Eye (tissue), 1 donor: ENCODE measurements around the gene OLIG1.

Experiments
- DNase-seq: peaks from one replicate; pipeline ENCODE4 v3.0.0-alpha.2; 2015

Gene OLIG1

DNA sequence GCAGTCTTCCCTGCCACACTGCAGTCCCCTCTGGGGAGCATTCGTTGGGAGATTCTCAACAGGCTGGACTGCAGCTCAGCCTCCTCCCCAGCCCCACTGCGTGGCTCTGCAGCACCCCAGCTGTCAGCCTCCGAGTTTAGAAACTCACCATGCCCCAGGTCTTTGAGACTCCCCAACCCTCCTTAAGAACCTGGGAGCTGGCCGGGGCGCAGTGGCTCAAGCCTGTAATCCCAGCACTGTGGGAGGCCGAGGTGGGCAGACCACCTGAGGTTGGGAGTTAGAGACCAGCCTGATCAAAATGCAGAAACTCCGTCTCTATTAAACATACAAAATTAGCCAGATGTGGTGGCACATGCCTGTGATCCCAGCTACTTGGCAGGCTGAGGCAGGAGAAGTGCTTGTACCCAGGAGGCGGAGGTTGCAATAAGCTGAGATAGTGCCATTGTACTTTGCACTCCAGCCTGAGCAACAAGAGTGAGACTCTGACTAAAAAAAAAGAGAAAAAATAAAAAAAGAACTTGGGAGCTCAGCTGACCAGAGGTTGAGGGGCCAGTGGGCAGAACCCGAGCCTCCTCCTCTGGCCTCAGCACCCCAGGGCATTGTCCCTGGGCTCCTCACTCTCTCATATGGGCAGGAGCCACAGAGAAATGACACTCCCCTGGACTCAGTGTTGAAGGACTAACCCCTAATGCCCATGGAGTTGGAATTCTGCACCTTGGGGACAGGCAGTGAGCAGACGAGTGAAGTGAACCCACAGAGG, 38.6 kb upstream of the OLIG1 start:
- peak; percentile 4 for DNase-seq

DNA sequence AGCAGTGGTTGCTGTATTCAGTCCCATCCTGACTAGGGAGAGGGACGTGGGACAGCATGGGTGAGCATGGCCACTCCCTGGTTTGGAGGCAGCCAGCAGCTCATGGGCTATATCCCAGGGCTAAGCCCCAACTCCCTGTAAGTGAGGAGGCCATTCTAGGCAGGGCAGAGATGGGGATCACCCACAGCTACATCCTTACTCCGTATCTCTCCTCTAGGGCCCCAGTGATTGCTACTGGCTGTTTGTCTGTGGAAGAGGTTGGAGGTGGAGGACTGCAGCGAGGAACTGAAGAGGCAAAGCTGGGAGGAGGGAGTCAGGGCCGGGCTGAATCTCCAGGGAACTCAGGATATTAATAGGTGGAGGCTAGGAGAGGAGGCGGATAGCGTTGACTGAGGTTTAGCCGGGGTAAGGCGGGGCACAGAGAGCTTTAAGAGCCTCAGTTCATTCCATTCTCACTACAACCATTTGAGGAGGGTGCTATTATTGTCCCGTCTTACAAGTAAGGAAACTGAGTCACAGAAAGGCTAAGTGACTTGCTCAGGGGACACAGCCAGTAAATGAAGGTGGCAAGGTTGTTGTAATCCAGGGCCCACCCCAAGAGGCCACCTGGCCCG, 37.4 kb upstream of the OLIG1 start:
- peak; percentile 17 for DNase-seq

DNA sequence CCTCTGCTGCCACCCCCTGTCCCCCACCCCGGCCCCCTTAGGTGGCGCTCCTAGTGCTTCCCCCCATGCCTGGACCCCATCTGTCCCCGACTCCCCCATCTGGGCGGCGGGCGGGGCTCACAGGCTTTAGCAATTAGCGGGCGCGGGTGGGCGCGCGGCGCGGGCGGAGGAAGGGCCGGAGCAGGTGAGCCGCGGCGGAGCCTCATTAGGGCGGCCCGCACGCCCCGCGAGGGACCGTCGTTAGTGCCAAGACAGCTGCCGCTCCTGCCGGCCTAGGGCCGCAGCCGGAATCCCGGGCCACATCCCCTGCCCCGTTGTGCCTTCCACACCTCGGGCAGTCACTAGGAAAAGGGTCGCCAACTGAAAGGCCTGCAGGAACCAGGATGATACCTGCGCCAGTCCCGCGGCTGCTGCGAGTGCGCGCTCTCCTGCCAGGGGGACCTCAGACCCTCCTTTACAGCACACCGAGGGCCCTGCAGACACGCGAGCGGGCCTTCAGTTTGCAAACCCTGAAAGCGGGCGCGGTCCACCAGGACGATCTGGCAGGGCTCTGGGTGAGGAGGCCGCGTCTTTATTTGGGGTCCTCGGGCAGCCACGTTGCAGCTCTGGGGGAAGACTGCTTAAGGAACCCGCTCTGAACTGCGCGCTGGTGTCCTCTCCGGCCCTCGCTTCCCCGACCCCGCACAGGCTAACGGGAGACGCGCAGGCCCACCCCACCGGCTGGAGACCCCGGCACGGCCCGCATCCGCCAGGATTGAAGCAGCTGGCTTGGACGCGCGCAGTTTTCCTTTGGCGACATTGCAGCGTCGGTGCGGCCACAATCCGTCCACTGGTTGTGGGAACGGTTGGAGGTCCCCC, 36.6 kb upstream of the OLIG1 start:
- peak; percentile 56 for DNase-seq

DNA sequence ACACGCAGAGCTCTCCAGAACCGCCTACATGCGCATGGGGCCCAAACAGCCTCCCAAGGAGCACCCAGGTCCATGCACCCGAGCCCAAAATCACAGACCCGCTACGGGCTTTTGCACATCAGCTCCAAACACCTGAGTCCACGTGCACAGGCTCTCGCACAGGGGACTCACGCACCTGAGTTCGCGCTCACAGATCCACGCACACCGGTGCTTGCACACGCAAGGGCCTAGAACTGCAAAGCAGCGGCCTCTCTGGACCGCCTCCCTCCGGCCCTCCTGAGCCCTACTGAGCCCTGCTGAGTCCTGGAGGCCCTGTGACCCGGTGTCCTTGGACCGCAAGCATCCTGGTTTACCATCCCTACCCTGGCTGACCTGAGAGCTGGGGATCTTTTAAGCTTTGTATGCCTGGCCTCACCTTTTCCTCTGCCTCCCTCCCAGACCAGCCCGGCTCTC, 36.0 kb upstream of the OLIG1 start:
- DNase-seq = no peak

DNA sequence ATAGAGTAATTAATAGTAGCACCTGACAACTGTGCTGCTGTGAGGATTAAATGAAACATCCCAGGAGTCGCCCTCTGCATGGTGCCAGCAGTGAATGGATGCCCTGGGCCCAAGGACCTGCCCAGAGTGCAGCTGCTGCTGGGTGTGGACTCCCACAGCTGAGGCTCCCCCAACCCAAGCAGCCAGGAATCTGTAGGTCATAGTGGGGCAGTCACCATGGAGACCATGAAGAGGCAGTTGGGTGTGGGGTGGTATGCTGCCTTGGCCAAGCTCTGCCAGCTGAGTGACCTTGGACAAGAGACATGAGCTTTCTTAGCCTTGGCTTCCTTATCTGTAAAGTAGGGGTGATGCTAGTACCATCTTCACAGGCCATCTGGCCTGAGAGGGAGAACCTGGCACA, 34.8 kb upstream of the OLIG1 start:
- no peak for DNase-seq

DNA sequence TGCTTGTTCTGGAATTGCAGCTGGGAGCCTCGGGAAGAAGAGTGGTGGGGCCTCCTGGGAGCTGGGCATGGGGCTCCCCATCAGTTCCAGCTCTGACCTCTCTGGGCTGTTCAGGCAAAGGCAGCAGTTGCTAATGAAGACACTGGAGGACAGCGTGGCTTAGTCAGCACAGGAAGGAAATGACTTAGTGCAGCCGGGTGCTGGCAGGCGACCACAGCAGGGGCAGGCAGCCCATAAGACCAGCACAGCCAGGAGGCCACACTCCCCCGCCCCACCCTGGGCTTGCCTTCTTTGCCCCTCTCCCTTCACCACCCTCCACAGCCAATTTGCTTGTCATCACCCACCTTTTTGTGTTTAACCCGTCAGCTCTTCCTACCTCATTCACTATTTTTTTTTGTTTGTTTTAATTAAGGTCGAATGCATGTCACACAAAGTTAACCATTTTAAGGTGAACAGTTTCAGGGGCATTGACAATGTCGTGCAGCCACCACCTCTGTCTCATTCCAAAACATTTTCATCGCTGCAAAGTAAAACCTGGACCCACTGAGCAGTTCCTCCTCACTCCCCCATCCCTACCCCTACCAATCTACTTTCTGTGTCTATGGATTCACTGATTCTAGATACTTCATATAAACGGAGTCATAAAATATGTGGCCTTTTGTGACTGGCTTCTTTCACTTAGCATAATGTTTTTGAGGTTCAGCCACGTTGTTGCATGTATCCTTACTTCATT, 33.3 kb upstream of the OLIG1 start:
- peak; percentile 15 for DNase-seq

DNA sequence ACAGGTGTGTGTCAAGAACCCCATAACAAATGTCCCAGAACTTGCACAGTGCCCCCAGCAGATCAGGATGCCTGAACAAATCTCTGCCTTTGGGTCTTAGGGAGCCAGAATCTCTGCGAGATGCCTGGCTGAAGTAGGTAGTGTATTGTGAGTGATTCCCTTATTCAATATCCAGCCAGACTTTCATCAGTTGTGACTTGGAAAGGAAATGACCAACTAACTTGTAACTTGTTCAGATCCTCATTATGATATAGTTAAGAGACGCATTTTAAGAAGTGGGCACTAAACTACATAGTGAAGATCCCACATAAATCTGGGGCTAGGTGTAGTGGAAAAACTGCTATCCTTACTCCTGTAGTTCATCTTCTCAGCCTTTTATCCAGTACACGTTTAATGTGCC, 32.4 kb upstream of the OLIG1 start:
- no peak for DNase-seq

DNA sequence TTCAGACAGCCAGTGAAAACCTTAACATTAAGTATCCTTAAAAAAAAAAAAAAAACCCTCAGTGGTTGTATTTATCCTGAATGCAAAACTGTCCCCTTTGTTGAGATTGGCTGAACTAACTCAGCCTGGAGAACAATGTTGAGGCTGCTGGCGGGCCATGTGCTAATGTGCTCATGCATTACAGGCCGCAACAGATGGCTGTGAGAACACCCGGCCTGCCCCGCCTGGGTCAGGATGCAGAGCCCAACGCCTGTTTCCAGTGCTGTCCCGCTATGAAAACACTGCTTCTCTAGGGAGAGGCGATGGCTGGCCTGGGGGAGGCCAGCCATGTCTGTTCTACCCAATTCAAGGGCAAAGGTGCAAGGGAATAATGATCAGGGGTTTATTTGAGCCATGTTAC, 30.4 kb upstream of the OLIG1 start:
- peak; percentile 71 for DNase-seq

DNA sequence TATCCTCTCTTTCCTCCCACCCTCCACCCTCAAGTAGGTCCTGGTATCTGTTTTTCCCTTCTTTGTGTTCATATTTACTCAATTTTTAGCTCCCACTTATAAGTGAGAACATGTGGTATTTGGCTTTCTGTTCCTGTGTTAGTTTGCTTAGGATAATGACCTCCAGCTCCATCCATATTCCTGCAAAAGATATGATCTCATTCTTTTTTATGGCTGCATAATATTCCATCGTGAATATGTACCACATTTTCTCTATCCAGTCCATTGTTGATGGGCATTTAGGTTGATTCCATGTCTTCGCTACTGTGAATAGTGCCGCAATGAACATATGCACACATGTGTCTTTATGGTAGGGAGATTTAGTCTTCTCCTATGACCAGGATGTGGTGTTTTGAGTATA, 29.7 kb upstream of the OLIG1 start:
- DNase-seq = no peak

DNA sequence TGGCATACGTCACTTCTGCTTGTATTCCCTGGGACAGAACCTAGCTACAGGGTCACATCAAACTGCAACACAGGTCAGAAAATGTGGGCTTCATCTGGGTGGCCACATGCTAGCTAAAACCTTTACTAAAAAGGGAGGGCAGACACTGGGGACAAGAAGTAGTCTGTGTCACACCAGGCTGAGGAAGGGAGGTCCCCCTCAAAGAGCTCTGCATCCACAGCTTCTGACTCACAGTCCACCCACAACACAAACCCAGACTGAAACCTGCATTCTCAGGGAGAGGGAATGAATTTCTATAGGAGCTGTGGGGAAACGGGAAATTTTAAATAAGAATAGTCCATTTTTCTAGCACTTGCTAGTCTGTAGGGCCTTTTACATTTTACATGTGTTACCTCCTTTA, 28.0 kb upstream of the OLIG1 start:
- no peak for DNase-seq

DNA sequence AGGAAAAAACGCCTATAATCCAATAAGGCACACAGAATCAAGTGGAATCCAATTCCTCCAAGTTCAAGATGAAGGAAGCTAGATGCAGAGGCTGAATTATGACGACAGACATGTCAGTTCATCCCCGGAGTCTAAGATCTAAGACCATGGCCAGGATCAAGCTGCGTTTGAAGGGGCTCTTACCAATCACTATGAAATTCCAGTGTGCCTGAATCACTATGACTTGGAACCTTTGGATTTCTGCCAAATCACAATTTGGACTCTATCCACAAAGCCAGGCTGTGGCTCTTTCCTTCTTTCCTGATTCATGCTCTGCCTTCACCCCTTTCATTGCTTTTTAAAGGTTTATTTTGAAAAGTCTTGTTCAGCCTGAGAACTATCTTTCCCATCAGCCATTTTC, 27.1 kb upstream of the OLIG1 start:
- DNase-seq = no peak

DNA sequence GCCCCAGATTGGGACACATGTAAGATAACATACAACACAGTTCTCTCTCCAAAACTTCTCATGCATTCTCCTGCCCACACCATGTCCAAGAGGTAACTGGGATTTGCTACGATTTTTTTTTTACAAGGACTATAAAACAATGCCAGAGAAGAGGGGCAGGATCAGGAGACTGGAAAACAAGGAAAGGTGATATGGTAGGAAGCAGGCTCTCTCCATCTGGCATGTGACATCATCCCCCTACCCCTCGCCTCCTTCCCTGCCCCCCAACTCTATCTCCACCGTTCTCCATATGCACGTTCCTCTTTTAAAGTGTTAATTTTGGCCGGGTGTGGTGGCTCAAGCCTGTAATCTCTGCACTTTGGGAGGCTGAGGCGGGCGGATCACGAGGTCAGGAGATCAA, 23.5 kb upstream of the OLIG1 start:
- no peak for DNase-seq

DNA sequence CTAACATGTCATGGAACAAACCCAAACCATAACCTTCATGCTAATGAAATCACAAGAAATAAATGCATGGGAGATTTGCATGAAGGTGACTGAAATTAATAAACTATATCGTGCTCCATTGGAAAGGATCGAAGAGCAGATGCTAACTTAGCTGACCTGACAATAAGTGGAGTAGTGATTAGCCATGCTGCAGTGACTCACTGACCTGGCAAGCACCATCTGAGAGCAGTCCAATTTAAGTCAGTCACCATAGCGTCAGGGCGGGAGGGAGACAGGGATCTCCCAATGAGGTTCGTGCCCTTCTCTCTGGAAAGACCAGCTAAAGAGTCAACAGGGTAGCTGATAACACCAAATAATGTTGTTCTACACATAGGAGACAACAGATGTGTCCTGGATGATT, 22.7 kb upstream of the OLIG1 start:
- no peak for DNase-seq

DNA sequence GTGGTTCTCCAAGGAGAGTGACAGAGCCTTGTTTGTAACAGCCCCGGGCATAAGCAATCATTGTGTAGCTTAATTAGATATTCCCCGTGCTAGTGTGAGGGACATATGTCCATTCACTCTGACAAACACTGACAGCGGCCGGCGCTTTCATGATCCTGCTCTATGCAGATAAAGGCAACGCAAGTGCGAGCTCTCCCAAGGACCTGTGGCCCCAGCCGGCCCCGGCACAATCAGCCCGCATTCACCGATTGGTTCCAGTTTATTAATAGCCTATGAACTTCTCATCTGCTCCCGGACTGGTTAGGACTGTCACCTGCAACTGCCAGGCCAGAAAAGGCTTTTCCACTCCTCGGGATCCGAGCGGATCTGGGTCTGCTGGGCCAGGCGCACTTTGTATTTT, 18.0 kb upstream of the OLIG1 start:
- no peak for DNase-seq

DNA sequence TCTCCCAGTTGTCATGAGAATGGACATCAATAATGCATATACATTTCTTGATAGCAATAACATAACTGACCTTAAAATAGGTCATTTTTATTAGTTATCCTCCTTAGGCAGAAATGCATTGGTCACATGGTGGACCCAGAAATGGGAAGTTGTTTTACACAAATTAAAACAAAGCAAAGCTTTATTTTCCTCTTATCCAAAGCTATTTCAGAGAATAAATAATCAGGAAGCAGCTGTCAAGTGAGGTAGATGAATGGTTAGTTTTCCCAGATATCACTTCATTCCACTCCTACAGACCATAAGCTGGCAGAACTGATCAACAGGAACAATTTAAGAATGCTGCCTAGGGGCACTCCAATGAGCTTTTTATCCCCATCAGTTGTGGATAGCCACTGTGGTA, 16.0 kb upstream of the OLIG1 start:
- no peak for DNase-seq

DNA sequence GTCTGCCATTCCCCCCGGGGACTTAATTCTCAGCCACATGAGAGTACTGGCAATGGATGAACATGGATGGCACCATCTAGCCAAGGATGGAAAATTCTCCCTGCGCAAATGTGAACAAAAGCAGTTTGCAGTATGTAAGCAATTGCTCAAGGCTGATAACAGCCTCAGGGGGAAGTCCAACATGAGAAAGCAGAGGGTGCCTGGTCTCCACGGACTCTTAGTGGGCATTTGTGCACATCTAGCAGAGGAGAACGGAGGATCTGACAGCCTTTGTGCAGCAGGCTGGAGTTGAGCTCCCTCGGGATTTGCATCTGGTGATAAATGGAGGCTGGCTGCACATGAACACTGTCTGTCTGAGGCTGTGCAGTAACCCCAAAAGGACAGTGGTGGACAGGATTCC, 13.9 kb upstream of the OLIG1 start:
- no peak for DNase-seq

DNA sequence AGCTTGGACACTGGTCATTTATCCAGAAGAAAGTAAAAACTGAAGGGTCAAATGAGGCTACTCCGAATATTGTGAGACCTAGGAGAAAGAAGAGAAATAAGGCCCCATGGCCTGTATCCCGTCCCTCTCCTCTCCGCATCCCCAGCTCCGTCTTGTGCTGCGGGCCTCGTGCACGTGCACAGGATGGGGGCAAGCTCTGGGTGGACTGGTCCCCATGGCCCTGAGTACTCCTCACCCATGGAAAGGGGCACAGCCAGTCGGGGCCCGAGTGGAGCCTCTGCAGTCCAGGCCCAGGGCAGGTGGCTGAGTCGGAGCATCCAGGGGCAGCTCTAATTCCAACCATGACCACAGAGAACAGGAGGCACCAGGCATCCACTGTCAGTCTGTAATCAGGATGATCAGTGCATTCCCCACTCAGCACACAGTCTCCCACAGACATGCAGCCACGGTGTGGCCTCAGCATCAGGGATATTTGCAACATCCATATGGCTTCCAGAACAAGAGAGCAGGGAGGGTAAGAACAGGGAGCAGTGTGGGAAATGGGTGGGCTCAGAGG, 12.5 kb upstream of the OLIG1 start:
- DNase-seq = no peak

DNA sequence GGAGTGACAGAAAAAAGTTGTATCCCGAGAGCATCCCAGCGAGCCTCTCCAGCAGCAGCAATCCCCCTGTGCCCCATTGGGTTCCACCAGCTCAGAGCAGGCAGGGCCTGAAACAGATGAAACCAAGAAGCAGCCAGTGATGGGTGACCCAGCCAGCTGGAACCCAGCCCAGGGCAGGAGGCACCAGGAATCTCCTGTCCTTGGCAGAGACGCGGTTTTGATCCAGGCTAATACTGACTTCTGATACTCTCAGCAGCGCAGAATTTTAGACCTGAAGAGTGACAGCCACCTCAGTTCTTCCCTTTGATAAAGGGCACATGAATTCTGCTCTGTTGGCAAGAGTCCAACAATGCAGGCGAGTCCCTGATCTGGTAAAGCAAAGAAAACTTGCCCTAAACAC, 11.4 kb upstream of the OLIG1 start:
- DNase-seq = no peak

DNA sequence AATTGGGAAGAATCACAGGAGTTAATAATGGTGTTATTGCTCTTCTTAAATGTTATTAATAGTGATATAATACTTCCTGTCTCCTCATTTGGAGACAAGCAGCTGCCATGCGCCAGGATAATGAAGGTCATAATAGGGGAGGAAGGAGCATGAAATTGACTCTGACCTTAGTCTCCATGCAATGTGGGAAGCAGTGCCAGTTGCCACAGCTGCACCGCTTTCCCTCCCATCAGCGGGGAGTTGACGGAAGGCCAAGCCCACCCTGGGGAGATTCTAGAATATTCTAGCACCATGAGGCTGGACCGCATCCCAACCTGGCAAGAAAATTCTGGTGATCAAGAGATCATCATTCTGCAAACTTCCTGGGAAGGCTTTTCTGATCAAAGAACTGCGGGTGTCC, 11.0 kb upstream of the OLIG1 start:
- no peak for DNase-seq

DNA sequence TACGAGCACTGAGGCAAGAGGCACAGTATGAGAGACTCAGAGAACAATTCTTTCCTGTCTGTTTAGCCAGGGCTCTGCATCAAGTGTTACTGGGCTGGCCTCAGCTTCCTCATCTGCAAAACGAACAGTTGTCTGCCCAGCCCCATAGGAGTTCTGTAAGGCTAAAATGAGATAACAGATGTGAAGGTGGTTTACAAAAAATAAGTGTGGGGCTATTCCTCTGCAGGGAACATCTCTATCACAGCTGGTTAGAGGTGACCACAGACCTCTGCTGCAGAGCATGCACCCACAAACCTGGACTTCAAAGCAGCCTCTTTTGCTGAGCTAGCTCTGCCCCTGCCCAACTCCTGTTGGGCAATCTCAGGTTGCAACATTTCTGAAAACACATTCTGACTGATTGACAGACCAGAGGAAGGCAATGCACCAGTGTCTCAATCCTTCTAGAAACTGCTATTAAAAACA, 10.5 kb upstream of the OLIG1 start:
- no peak for DNase-seq

DNA sequence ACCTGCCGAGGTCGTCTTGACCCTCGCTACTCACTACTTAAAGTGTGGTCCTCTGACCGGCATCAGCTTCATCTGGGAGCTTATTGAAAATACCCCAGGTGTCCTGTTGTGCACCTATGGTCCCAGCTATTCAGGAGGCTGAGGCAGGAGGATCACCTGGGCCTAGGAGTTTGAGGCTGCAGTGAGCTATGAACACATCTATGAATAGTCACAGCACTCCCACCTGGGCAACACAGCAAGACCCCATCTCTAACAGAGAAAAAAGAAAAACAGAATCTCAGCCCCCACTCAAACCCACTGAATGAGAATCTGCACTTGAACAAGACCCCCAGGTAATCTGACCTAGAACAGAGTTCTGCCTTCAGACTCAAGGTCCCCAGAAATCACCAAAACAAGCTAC, 8.7 kb upstream of the OLIG1 start:
- DNase-seq = no peak

DNA sequence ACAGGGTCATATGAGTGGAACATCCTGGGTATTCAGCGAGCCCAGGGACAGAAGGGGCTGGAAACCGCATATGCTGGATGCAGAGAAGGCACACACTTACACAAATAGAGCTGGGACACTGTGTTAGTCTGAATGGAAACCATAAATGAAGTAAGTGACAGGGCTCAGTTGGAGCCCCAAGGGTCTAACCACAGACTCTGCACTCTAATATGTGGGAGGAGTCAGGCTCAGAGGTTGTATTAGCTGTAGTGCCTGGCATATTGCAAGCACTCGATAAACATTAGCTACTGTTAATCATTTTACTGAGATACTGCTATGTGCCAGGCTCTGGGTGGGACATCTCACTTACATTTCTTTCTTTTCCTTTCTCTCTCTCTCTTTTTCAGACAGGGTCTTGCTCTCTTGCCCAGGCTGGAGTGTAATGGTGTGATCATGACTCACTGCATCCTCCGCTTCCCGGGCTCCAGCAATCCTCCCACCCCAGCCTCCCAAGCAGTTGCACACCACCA, 6.5 kb upstream of the OLIG1 start:
- DNase-seq = no peak
